K562 (cell line): ENCODE data around the gene SRGN. TPM values are rescaled to one million over a fixed set of nuclear protein-coding genes. Genes with fewer than 3 reads are reported as not detected.

Source experiments
- ATF4 ChIP-seq: fragments of 450-650 bp; formaldehyde crosslinking; IDR thresholded peaks from 2 replicates; pipeline ENCODE4 v1.4.0; 2022; ENCODE audit warnings: mild to moderate bottlenecking, moderate library complexity
- BCLAF1 ChIP-seq, 2 experiments: fragments of 450-650 bp in 1 of 2; IDR thresholded peaks; 2 replicates each; pipeline ENCODE4 v1.6.1; 2011 to 2017; ENCODE audit warnings: low read depth in 2 of 2, antibody characterized with exemption in 1 of 2, borderline replicate concordance in 1 of 2, low read length in 1 of 2, mild to moderate bottlenecking in 1 of 2, mixed read lengths in 1 of 2; ENCODE audit not compliant: control insufficient read depth in 1 of 2
- C11orf30 ChIP-seq: fragments of 450-650 bp; IDR thresholded peaks from 2 replicates; pipeline ENCODE4 v1.6.1; 2016; ENCODE audit warnings: low read depth, mild to moderate bottlenecking
- CXXC5 ChIP-seq: fragments of 250-450 bp; sonication (Bioruptor Pico); IDR thresholded peaks from 2 replicates; pipeline ENCODE4 v1.8.0; 2022; ENCODE audit warnings: inconsistent platforms, mild to moderate bottlenecking, moderate library complexity
- HMG20B ChIP-seq: fragments of 250-450 bp; sonication (Bioruptor Pico); IDR thresholded peaks from 2 replicates; pipeline ENCODE4 v1.5.0; 2021; ENCODE audit warnings: mild to moderate bottlenecking
- PBX2 ChIP-seq, 2 experiments: IDR thresholded peaks in 1 of 2; conservative IDR thresholded peaks in 1 of 2; 2 replicates each; pipeline ENCODE4 v1.6.1; 2016; ENCODE audit warnings: low read depth in 2 of 2, mild to moderate bottlenecking in 1 of 2, missing compliant biosample characterization in 1 of 2, missing genetic modification characterization in 1 of 2, moderate library complexity in 1 of 2
- POLR3A ChIP-seq: IDR thresholded peaks from 2 replicates; pipeline ENCODE4 v1.6.1; 2011; ENCODE audit warnings: borderline replicate concordance, mild to moderate bottlenecking, moderate library complexity; ENCODE audit not compliant: insufficient read length, insufficient read depth; ENCODE audit errors: extremely low read depth
- SMARCE1 ChIP-seq: fragments of 450-650 bp; IDR thresholded peaks from 2 replicates; pipeline ENCODE4 v1.7.1; 2016; ENCODE audit warnings: mild to moderate bottlenecking
- STAT6 ChIP-seq: sonication (generic); formaldehyde crosslinking; IDR thresholded peaks from 2 replicates; pipeline ENCODE4 v1.8.1; 2023; ENCODE audit warnings: mild to moderate bottlenecking, missing genetic modification reagents
- ZNF121 ChIP-seq: sonication (generic); formaldehyde crosslinking; conservative IDR thresholded peaks from 2 replicates; pipeline ENCODE4 v1.8.0; 2022; ENCODE audit warnings: missing genetic modification reagents
- ZNF655 ChIP-seq: fragments of 250-450 bp; sonication (Bioruptor Pico); IDR thresholded peaks from 2 replicates; pipeline ENCODE4 v1.5.0; 2021
- polyA plus RNA-seq, 8 experiments: library from polyadenylated mRNA; depleted of rRNA in 4 of 8; stranded (reverse) in 5 of 8; unstranded in 3 of 8; fragments of >200 nt; fragmentation: Nextera tagmentation in 2 of 8; fragmentation: Illumina TruSeq in 1 of 8; extraction: Ambion mirVana in 2 of 8; extraction: Trizol in 1 of 8; gene quantifications; 2 replicates each; pipeline versions ENCODE4 v1.2.1 to v1.2.3, GENCODE V29; 2011 to 2014; ENCODE audit warnings: inconsistent platforms in 1 of 8, missing spikeins in 1 of 8
- total RNA-seq, 7 experiments: library from RNA; depleted of rRNA in 6 of 7; stranded (reverse); fragments of >200 nt in 6 of 7; fragmentation: Illumina TruSeq in 2 of 7; extraction: Trizol in 2 of 7; gene quantifications; 2 replicates each; pipeline versions ENCODE4 v1.2.1 to v1.2.3, GENCODE V29; 2011 to 2021; ENCODE audit warnings: low replicate concordance in 1 of 7

The SRGN gene
- total and polyA plus RNA-seq, 9 of the 15 experiments (the other 6 are each of a cell fraction or from before 2014, with no cell fraction given), result 136 to 304 (median 180) TPM

GRCh38 chr10:69125554-69125953 lies 37.7 kb downstream of the SRGN start (continued):
- TF ChIP-seq PBX2 (CRISPR knock-in tag; IDR thresholded peaks at IDR 0.05; ENCODE audit: low read depth), result no peak
- no peak for TF ChIP-seq PBX2 (tag; conservative IDR thresholded peaks at IDR 0.05; ENCODE audit: low read depth)
- TF ChIP-seq SMARCE1, result no peak
- TF ChIP-seq BCLAF1 (IDR thresholded peaks at IDR 0.05; ENCODE audit: borderline replicate concordance in 1 of 2, control insufficient read depth in 1 of 2, low read depth in 2 of 2, low read length in 1 of 2), result no peak
- no peak for TF ChIP-seq ZNF655 (CRISPR knock-in tag)
- TF ChIP-seq C11orf30, result peak; percentile 80
- TF ChIP-seq ZNF121 (CRISPR knock-in tag), result no peak
- no peak for TF ChIP-seq CXXC5 (CRISPR knock-in tag)
- no peak for TF ChIP-seq ATF4 (CRISPR knock-in tag)
- no peak for TF ChIP-seq STAT6
- TF ChIP-seq POLR3A, result no peak
- TF ChIP-seq HMG20B (CRISPR knock-in tag), result no peak
- TF ChIP-seq, all 486 proteins: peak for 8
